H1 (cell line): ENCODE measurements around the gene MAPK8IP3. TPM values are rescaled to one million over a fixed set of nuclear protein-coding genes. Genes with fewer than 3 reads are reported as not detected.

Source experiments
- CTCF ChIA-PET: fragments of 300-600 bp; sonication (Branson Sonifier 250); formaldehyde crosslinking; loops from one replicate; lab custom pipeline; 2021; ENCODE audit not compliant: partially characterized antibody; lab: Charles Lee
- POLR2A ChIA-PET: fragments of 300-600 bp; sonication (Branson Sonifier 250); formaldehyde crosslinking; loops from one replicate; lab custom pipeline; 2021; ENCODE audit warnings: inconsistent platforms; ENCODE audit not compliant: partially characterized antibody; lab: Charles Lee
- DNase-seq, 2 experiments: peaks; one replicate each; pipeline versions ENCODE4 v3.0.0 to v3.0.0-alpha.2; 2010 to 2022; ENCODE audit warnings: low spot score in 2 of 2, low read depth in 1 of 2, mixed read lengths in 1 of 2
- FAIRE-seq: peaks from 2 replicates; lab custom pipeline; 2011; peaks lifted over from hg19 to GRCh38; lab: Jason Lieb, UNC
- H2AFZ ChIP-seq: 2 replicates; pipeline ENCODE4 v1.8.1; 2012; ENCODE audit warnings: low read length, inconsistent platforms
- H2AK5ac ChIP-seq: 2 replicates; pipeline ENCODE4 v1.6.1; 2013; ENCODE audit warnings: low read depth, low read length
- H2BK120ac ChIP-seq: replicated peaks from 2 replicates; pipeline ENCODE3; 2013; ENCODE audit warnings: low read depth, low read length, inconsistent platforms
- H2BK12ac ChIP-seq: 2 replicates; pipeline ENCODE4 v1.6.1; 2013; ENCODE audit warnings: low read depth, low read length
- H2BK15ac ChIP-seq: 2 replicates; pipeline ENCODE4 v1.6.1; 2013; ENCODE audit warnings: low read length
- H2BK20ac ChIP-seq: 2 replicates; pipeline ENCODE4 v1.6.1; 2013; ENCODE audit warnings: low read length
- H2BK5ac ChIP-seq: 2 replicates; pipeline ENCODE4 v1.6.1; 2013; ENCODE audit warnings: low read depth, low read length
- H3K14ac ChIP-seq: 2 replicates; pipeline ENCODE4 v1.6.1; 2013; ENCODE audit warnings: inconsistent platforms; ENCODE audit not compliant: insufficient read length
- H3K18ac ChIP-seq: 2 replicates; pipeline ENCODE4 v1.6.1; 2013; ENCODE audit warnings: low read length; ENCODE audit errors: extremely low read depth
- H3K23ac ChIP-seq: 2 replicates; pipeline ENCODE4 v1.6.1; 2013; ENCODE audit warnings: inconsistent platforms; ENCODE audit not compliant: insufficient read length
- H3K23me2 ChIP-seq: 2 replicates; pipeline ENCODE4 v1.6.1; 2013; ENCODE audit warnings: low read depth, low read length
- H3K27ac ChIP-seq: 2 replicates; pipeline ENCODE4 v1.6.1; 2011; ENCODE audit warnings: low read depth, low read length, inconsistent platforms
- H3K27me3 ChIP-seq, 4 experiments: replicated peaks in 1 of 4; 1 replicate in 1 of 4; 2 replicates in 3 of 4; pipeline versions ENCODE4 v1.6.1 to v1.8.1; 2011 to 2013; ENCODE audit warnings: low read length in 3 of 4, mild to moderate bottlenecking in 3 of 4, inconsistent platforms in 2 of 4, mixed read lengths in 2 of 4, moderate library complexity in 1 of 4; ENCODE audit not compliant: control insufficient read depth in 3 of 4, insufficient read depth in 3 of 4; ENCODE audit errors: extremely low read depth in 1 of 4
- H3K36me3 ChIP-seq, 4 experiments: 2 replicates each; pipeline versions ENCODE4 v1.6.1 to v1.8.1; 2011 to 2013; ENCODE audit warnings: mild to moderate bottlenecking in 4 of 4, low read length in 3 of 4, moderate library complexity in 2 of 4, control low read depth in 1 of 4, inconsistent platforms in 1 of 4; ENCODE audit not compliant: insufficient read depth in 4 of 4, control insufficient read depth in 2 of 4
- H3K4ac ChIP-seq: replicated peaks from 2 replicates; pipeline ENCODE3; 2013; ENCODE audit warnings: low read length, low read depth, mixed read lengths, inconsistent platforms; ENCODE audit not compliant: insufficient read length
- H3K4me1 ChIP-seq, 4 experiments: replicated peaks in 1 of 4; 1 replicate in 1 of 4; 2 replicates in 3 of 4; pipeline versions ENCODE4 v1.6.1 to v1.8.1; 2011 to 2013; ENCODE audit warnings: low read length in 3 of 4, inconsistent platforms in 2 of 4, mixed read lengths in 1 of 4; ENCODE audit not compliant: insufficient read depth in 4 of 4, control insufficient read depth in 3 of 4
- H3K4me2 ChIP-seq, 2 experiments: 2 replicates each; pipeline versions ENCODE4 v1.6.1 to v1.8.1; 2011 to 2013; ENCODE audit warnings: low read depth in 2 of 2, low read length in 2 of 2, control low read depth in 1 of 2, inconsistent platforms in 1 of 2, mild to moderate bottlenecking in 1 of 2; ENCODE audit not compliant: insufficient read depth in 1 of 2
- H3K4me3 ChIP-seq, 4 experiments: fragments of 200-600, 300-600 bp in 1 of 4; sonication (generic), shearing (Covaris generic), sonication (Bioruptor Twin) in 1 of 4; 2 replicates each; pipeline versions ENCODE4 v1.5.1 to v1.8.1; 2011 to 2016; ENCODE audit warnings: low read length in 4 of 4, low read depth in 3 of 4, control low read depth in 2 of 4, inconsistent platforms in 2 of 4, mild to moderate bottlenecking in 2 of 4, mixed read lengths in 1 of 4, moderate library complexity in 1 of 4; ENCODE audit not compliant: insufficient read depth in 2 of 4; ENCODE audit errors: extremely low read depth in 1 of 4
- H3K56ac ChIP-seq: replicated peaks from 2 replicates; pipeline ENCODE3; 2013; ENCODE audit warnings: low read depth, mild to moderate bottlenecking, mixed read lengths, low read length, inconsistent platforms; ENCODE audit not compliant: insufficient read length
- H3K79me1 ChIP-seq: 2 replicates; pipeline ENCODE4 v1.6.1; 2013; ENCODE audit warnings: low read depth, low read length, control low read depth
- H3K79me2 ChIP-seq, 2 experiments: 2 replicates each; pipeline versions ENCODE4 v1.6.1 to v1.8.1; 2012 to 2013; ENCODE audit warnings: low read length in 2 of 2, mild to moderate bottlenecking in 2 of 2, inconsistent platforms in 1 of 2; ENCODE audit not compliant: insufficient read depth in 2 of 2, control insufficient read depth in 1 of 2
- H3K9ac ChIP-seq, 4 experiments: replicated peaks in 1 of 4; 1 replicate in 1 of 4; 2 replicates in 3 of 4; pipeline versions ENCODE4 v1.6.1 to v1.8.1; 2011 to 2013; ENCODE audit warnings: low read depth in 3 of 4, low read length in 3 of 4, control low read depth in 2 of 4, mild to moderate bottlenecking in 2 of 4, moderate library complexity in 2 of 4, inconsistent platforms in 1 of 4; ENCODE audit errors: extremely low read depth in 1 of 4
- H3K9me3 ChIP-seq, 2 experiments: 2 replicates each; pipeline versions ENCODE4 v1.6.1 to v1.8.1; 2012 to 2013; ENCODE audit warnings: mild to moderate bottlenecking in 2 of 2, moderate library complexity in 2 of 2, control low read depth in 1 of 2, inconsistent platforms in 1 of 2, low read depth in 1 of 2, low read length in 1 of 2, mixed read lengths in 1 of 2; ENCODE audit not compliant: insufficient read depth in 2 of 2
- H4K20me1 ChIP-seq, 2 experiments: replicated peaks in 1 of 2; 2 replicates each; pipeline versions ENCODE3 to v1.8.1; 2011 to 2013; ENCODE audit warnings: inconsistent platforms in 2 of 2, low read length in 2 of 2, mild to moderate bottlenecking in 1 of 2; ENCODE audit not compliant: insufficient read depth in 2 of 2, control insufficient read depth in 1 of 2
- H4K5ac ChIP-seq: 2 replicates; pipeline ENCODE4 v1.6.1; 2013; ENCODE audit warnings: low read length, low read depth, mixed read lengths, inconsistent platforms; ENCODE audit not compliant: insufficient read length
- H4K8ac ChIP-seq: 2 replicates; pipeline ENCODE4 v1.8.0; 2013; ENCODE audit warnings: mild to moderate bottlenecking, moderate library complexity, low read length, inconsistent platforms; ENCODE audit not compliant: insufficient read depth; ENCODE audit errors: extremely low read depth
- H4K91ac ChIP-seq: replicated peaks from 2 replicates; pipeline ENCODE3; 2013; ENCODE audit warnings: low read length, mixed read lengths, inconsistent platforms; ENCODE audit not compliant: insufficient read length
- BACH1 ChIP-seq: IDR thresholded peaks from 2 replicates; pipeline ENCODE4 v1.6.1; 2012; ENCODE audit warnings: low read length, improper control_type of control experiment
- WGBS, 2 experiments: shearing (Covaris generic) in 1 of 2; methylation state at CpG; one replicate each; pipeline versions ENCODE4 v1.1.6 to v1.1.7; 2013 to 2015; ENCODE audit warnings: low lambda C conversion rate in 2 of 2, mixed read lengths in 2 of 2, inconsistent platforms in 1 of 2, low coverage in 1 of 2, missing lambda C conversion rate in 1 of 2; ENCODE audit not compliant: insufficient replicate concordance in 2 of 2, insufficient coverage in 1 of 2, insufficient read length in 1 of 2; ENCODE audit errors: extremely low coverage in 1 of 2, missing lambda C conversion rate in 1 of 2; 5-methylcytosine and 5-hydroxymethylcytosine counted together
- polyA plus RNA-seq, 7 experiments: library from polyadenylated mRNA; depleted of rRNA in 3 of 7; stranded (reverse) in 5 of 7; unstranded in 2 of 7; fragments of >200 nt in 5 of 7; fragments of 200-250 nt in 2 of 7; gene quantifications; 1 replicate in 5 of 7; 2 replicates in 1 of 7; 4 replicates in 1 of 7; pipeline versions ENCODE4 v1.2.1 to v1.2.3, GENCODE V29; 2011 to 2013; ENCODE audit warnings: missing spikeins in 2 of 7, mixed read lengths in 2 of 7
- total RNA-seq: library from RNA; stranded (reverse); fragmentation: NEBNext Ultra II Directional; extraction: Animal tissue kit (Norgen Biotek cat#: 25700); gene quantifications from 2 replicates; pipeline ENCODE4 v1.2.1, GENCODE V29; 2021

MAPK8IP3 gene
- total and polyA plus RNA-seq, 2 of the 8 experiments (the other 6 are each of a cell fraction or from before 2014, with no cell fraction given), result 16.9 to 43.4 TPM

- H3K18ac ChIP-seq, result no peak overlapping the region
- H2BK15ac ChIP-seq, result no peak overlapping the region
- H3K56ac ChIP-seq, result no peak overlapping the region
- H4K20me1 ChIP-seq, result peaks cover 0 to 15% of the 10 kb centered on the region in 2 experiments
- peaks cover 5% of the 10 kb centered on the region for H3K79me1 ChIP-seq
- 0 out of 7 replicates have a peak, but pooled peaks cover 0 to 2% (median 0%) of the 10 kb centered on the region in 4 experiments for H3K4me1 ChIP-seq
- no peak overlapping the region; the same call in 1 of the 2 replicates for H2BK5ac ChIP-seq
- H3K36me3 ChIP-seq, result peaks cover 0 to 9% (median 3%) of the 10 kb centered on the region in 4 experiments; a peak in 4 of 8 replicates
- CTCF ChIA-PET, result interaction anchor here (0.6 to 2.1 kb wide), 4 partner anchors 22 to 209 kb away, joined by 3 to 5 read pairs (median 4); partner anchors contain the start of gene MAPK8IP3
- H3K23me2 ChIP-seq, result no peaks in the 10 kb centered on the region
- H3K23ac ChIP-seq, result no peak overlapping the region
- H3K9me3 ChIP-seq, result no peaks in the 10 kb centered on the region
- no peak overlapping the region for H2BK120ac ChIP-seq
- no peak overlapping the region for H2BK20ac ChIP-seq
- H3K9ac ChIP-seq, result no peak overlapping the region
- no peak overlapping the region for H3K27ac ChIP-seq
- H4K8ac ChIP-seq, result no peak overlapping the region
- no peak overlapping the region for H2AK5ac ChIP-seq
- POLR2A ChIA-PET, result no interaction called here
- H2BK12ac ChIP-seq, result no peak overlapping the region
- no peaks in the 10 kb centered on the region; a peak in 2 of 4 replicates for H3K79me2 ChIP-seq
- no peak overlapping the region for H2AFZ ChIP-seq
- H4K91ac ChIP-seq, result no peak overlapping the region
- H3K4me3 ChIP-seq, result no peak overlapping the region
- WGBS, 2 experiments, result 93% methylated on average over 37 of the region's 37 CpGs; no CpG with 5 or more reads in 1 of the 2 experiments
- no peak overlapping the region for H3K4ac ChIP-seq
- DNase-seq, result no peak
- no peak overlapping the region for H3K14ac ChIP-seq
- no peaks in the 10 kb centered on the region for H3K27me3 ChIP-seq
- H4K5ac ChIP-seq, result no peak overlapping the region
- no peak overlapping the region for H3K4me2 ChIP-seq
- FAIRE-seq, result no peak
- no peak for TF ChIP-seq BACH1
These were observed 21.9 kb downstream of the MAPK8IP3 start for GRCh38 chr16:1727651-1728624.
